GM20000 (cell line): ENCODE data around the gene GABRD.

ENCODE experiments used
- DNase-seq: peaks from one replicate; pipeline ENCODE4 v3.0.0; 2012; ENCODE audit warnings: low spot score
- CTCF ChIP-seq: IDR thresholded peaks from 2 replicates; pipeline ENCODE4 v1.5.1; 2012; ENCODE audit warnings: mild to moderate bottlenecking, control low read depth; ENCODE audit errors: extremely low read depth, missing control alignments

GABRD gene

GRCh38 chr1:2070016-2070415, 50.9 kb downstream of the GABRD start:
- no peak for DNase-seq
- TF ChIP-seq CTCF = no peak

- no peak for TF ChIP-seq CTCF
- no peak for DNase-seq
These were observed 51.8 kb downstream of the GABRD start for GRCh38 chr1:2070800-2071530.

- TF ChIP-seq CTCF = no peak
- no peak for DNase-seq
These were observed 53.1 kb downstream of the GABRD start for GRCh38 chr1:2072109-2072806.

DNA sequence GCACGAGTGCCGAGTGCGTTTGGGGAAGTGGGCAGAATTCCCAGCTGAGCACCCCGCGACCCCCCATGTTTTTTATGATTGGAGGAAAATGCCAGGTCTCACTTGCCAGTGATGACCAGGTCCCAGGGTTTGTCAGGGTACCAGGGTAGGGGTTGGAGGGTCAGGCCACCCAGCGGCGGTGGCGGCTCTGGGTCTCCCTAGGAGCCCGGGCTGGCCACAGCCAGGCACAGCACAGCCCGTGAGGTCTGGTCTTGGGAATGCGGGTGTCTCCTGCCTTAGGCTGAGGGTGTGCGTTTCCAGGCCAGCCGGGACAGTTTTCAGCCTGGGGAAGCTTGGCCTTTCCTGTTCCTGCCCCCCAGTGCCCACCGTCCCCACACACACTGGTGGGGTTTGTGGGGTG, 53.7 kb downstream of the GABRD start:
- DNase-seq = no peak
- TF ChIP-seq CTCF = no peak

DNA sequence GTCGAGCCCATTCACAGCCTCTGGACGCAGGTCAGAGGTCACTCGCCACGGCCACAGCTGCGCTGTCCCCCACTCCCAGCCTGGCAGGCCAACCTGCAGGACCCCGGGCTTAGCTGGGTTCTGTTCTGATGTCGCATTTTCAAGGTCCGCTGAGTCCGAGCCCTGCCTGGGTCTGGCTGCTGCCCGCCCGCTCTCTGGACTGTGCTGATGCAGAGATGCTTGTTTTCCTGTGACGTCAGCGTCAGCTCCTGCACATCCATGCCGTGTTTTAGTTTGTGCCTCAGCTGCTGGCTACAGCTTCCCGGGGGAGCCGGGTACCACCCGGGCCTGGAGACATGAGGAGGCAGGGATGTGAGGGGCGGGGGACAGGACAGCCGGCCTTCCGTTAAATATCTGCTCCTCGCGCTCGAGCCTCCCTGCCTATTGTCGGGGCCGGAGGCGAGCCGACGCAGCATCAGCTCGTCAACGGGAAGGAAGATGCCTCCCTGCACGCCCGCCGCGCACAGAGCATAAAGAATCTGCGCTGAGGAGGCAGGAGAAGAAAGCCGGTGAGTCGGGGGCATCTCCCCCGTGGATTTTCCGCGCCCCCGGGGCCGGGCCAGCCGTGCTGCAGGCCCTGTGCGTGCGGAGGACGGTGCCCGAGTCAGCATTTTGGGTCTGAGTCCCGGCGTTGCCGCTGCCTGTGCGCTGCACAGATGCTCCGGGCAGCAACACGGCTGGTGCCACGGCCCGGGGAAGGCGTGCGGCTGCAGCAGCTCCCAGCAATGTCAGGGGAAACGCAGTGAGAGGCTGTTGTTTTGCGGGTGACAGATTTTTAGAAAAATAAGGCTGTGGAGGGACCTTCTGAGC, 54.5 kb downstream of the GABRD start:
- no peak for TF ChIP-seq CTCF
- no peak for DNase-seq

GRCh38 chr1:2074396-2074795, 55.3 kb downstream of the GABRD start:
- no peak for TF ChIP-seq CTCF
- DNase-seq = no peak
